HG03066 (cell line): ENCODE data around the gene SPATA31C1.
"Not testable (repeated sequence)": the region's sequence is repeated elsewhere in the genome, so short reads cannot be mapped to it uniquely, and the experiment has no call there.

ENCODE experiments used
- ATAC-seq: cut with Tn5 transposase; IDR thresholded peaks from one replicate; pipeline ENCODE4 v1.9.1; 2021; ENCODE audit warnings: low read depth; ENCODE audit not compliant: unreplicated experiment

SPATA31C1 gene

GRCh38 chr9:87886210-87886932, 31.4 kb upstream of the SPATA31C1 start:
- no peak for ATAC-seq

- ATAC-seq: no peak
Observed at GRCh38 chr9:87886933-87887505, 30.7 kb upstream of the SPATA31C1 start.

GRCh38 chr9:87887661-87888480, 29.9 kb upstream of the SPATA31C1 start:
- no peak for ATAC-seq

DNA sequence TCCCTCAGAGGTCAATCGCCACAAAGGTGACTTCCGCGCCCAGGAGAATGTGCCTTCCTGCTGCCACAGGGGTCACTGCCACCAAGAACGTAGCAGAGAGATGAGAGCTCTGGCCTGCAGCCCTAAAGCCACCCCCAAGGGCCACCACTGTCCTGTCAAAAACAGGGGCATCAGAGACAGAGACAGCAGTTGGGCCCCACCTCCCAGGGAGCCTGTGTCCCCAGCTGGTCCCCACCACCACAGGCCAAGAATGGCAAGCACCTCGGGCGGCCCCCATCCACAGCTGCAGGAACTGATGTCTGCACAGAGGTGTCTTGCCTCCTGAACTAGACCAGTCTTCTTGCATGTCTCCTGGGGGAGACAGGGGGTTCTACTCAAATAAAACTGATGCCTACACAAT, 29.3 kb upstream of the SPATA31C1 start:
- ATAC-seq: no peak

DNA sequence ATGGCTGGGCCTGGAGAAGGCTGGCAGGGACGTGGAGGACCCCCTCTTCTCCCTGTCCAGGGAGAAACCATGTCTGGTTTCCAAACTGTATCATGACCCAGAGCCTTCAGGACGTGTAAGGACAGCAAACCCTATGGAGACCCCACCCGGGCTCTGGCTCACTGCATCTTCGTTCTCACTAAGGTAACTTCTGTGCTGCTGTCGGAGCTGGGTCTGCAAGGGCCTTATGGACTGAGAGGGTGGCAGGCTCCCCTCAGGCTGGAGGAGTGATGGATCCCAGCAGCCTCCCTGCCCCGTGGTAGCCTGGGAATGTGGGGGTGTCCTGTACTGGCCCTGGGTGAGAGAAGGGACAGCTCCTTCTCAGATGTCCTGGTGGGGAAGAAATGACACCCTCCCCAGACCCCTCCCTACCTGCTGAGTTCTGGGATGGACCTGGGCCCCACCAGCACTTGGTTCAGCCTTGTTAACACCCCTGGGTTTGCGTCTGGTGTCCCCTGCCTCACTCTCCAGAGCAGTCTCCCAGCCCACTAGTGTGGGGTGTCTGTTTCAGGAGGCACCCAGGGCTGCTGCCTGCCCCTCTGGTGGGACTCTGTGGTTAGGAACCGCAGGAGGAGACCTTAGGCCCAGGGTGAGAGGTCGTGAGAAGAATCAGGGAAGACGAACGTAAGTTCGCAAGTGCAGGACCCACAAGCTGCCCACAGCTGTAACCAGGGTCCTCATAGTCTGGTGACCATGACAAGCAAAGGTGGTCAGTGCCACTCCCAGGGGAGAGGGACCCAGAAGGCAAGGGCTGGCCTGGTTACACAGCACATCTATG, 28.5 kb upstream of the SPATA31C1 start:
- ATAC-seq: no peak

- no peak for ATAC-seq
Observed at GRCh38 chr9:87889882-87890252, 27.9 kb upstream of the SPATA31C1 start.

- ATAC-seq: no peak
Observed at GRCh38 chr9:87890837-87891236, 26.9 kb upstream of the SPATA31C1 start.

GRCh38 chr9:87891754-87892153, 26.0 kb upstream of the SPATA31C1 start:
- ATAC-seq: no peak

DNA sequence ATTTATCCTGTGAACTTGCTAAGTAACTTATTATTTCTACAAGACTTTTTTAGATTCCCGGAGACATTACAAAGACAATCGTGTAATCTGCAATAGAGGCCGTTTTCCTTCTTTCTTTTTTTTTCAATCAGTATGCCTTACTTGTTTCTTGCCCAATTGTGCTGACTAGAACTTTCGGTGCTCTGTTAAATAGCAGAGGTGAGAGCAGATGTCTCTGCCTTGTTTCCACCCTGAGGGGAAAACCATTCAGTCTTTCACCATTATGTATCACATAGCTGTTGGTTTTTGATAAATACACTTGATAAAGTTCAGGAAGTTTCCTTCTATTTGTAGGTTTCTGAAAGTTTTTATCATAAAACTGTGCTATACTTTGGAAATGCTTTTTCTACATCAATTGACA, 24.8 kb upstream of the SPATA31C1 start:
- ATAC-seq: no peak

DNA sequence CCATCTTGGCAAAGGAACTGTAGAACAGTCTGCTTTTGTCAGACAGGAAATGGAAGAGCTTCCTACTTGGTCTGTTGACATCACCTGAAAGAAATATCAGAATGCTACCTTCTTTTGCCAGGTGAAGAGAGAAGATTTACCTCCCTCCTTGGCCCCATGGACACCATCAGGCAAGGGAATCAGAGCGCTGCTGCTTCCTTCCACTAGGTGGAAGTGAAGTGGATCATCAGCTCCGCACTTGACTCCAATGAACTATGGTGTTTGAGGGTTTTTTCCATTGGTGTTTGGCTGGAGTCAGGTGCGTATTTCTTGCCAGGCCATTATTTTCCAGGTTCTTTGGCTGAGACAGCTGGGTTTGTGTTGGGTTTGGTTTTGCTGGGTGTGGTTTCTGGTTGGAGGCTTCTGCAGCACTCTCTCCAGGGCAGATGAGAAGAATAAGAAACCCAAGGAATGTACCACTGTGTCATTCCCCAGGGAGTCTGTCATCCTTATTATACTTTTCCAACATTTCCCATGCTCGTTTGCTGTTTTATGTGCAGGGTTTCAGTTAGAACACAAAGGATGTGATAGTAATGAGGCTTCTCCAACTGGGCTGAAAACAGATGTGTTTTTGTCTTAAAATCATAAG, 22.6 kb upstream of the SPATA31C1 start:
- ATAC-seq: no peak

- ATAC-seq: no peak
Observed at GRCh38 chr9:87896891-87897290, 20.9 kb upstream of the SPATA31C1 start.

DNA sequence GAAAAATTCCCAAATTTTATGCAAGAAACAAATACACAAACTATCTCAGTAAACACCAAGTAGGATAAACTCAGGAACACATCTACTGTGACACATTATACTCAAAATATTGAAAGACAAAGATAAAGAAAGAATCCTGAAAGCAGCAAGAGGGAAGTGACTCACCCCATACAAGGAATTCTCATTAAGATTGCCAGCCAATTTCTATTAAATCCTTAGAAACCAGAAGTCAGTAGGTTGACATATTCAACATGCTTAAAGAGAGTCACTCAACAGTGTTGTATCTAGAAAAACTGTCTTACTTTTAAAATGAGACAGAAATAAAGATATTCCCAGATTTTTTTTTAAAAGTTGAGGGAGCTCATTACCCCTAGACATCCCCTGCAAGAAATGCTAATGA, 19.6 kb upstream of the SPATA31C1 start:
- ATAC-seq: no peak

- not testable (repeated sequence) for ATAC-seq
Observed at GRCh38 chr9:87902371-87902770, 15.4 kb upstream of the SPATA31C1 start.

DNA sequence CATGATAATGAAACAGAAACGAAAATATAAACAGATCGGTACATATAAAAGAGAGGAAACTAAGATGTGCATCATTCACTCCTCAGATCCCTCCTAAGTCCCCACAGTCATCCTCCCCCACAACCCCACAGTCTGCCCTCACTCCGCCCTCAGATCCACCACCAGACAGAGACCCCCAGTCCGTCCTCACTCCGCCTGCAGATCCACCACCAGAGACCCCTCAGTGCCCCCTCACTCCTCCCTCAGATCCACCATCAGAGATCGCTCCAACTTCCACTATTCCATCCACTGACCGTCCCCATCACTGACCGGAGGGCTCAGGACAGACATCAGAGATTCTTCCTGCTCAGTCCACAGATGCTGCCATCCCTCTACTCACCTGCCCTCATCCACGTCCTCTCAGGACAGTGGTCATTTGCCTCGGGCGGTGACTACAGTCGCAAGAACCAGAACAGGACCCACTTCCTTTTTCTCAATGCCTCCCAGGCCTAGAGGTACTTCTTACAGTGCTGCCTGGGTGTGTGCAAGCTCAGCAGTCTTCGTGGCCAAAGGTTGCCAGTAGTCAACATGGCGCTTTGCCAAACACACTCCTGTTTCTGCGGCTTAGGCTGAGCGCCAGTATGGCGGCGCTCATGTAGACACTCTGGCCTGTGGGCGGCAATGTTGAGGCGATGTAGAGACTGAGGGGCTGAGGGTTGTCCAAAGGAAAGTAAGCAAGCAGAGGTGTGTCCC, 8.3 kb upstream of the SPATA31C1 start:
- no peak for ATAC-seq

GRCh38 chr9:87910821-87911220, 6.9 kb upstream of the SPATA31C1 start:
- no peak for ATAC-seq

- ATAC-seq: not testable (repeated sequence)
Observed at GRCh38 chr9:87919013-87919412, 1.3 kb downstream of the SPATA31C1 start.

DNA sequence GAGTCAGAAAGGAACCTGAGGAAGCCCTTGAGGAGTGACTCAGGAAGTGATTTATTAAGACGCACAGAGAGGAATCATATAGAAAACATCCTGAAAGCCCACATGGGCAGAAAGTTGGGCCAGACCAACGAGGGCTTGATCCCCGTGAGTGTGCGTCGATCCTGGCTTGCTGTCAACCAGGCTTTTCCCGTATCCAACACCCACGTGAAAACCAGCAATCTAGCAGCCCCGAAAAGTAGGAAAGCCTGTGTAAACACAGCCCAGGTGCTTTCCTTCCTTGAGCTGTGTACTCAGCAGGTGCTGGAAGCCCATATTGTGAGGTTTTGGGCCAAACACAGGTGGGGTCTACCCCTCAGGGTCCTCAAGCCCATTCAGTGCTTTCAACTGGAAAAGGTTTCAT, 3.8 kb downstream of the SPATA31C1 start:
- ATAC-seq: not testable (repeated sequence)

GRCh38 chr9:87923012-87923411, 5.2 kb downstream of the SPATA31C1 start:
- ATAC-seq: not testable (repeated sequence)

GRCh38 chr9:87924851-87925250, 7.1 kb downstream of the SPATA31C1 start:
- not testable (repeated sequence) for ATAC-seq

GRCh38 chr9:87929152-87929551, 11.4 kb downstream of the SPATA31C1 start:
- not testable (repeated sequence) for ATAC-seq
